ENCODE measurements around the gene FGFBP1. TPM values are rescaled to one million over a fixed set of nuclear protein-coding genes. Genes with fewer than 3 reads are reported as not detected.

The FGFBP1 gene
- total and polyA plus RNA-seq, 2 of the 4 experiments (the other 2 are of a cell fraction), result under 0.01 TPM; not detected in 1

GRCh38 chr4:15899511-15899910 lies 39.0 kb downstream of the FGFBP1 start:
- Histone ChIP-seq H2AK5ac (ENCODE audit: low read depth, low read length) (no peak overlapping the region), H3K79me1 (ENCODE audit: low read depth in 1 of 2, low read length in 2 of 2) (no peaks in the 10 kb centered on the region), H3K36me3 (ENCODE audit: control insufficient read depth, insufficient read depth, low read length) (no peaks in the 10 kb centered on the region), H3K9me3 (ENCODE audit: control insufficient read depth, insufficient read depth, low read length) (peaks cover 3% of the 10 kb centered on the region), H3K4me1 (ENCODE audit: control insufficient read depth, insufficient read depth, low read length) (peaks cover under 1% of the 10 kb centered on the region; the same call in 1 of the 2 replicates), H2BK5ac (ENCODE audit: low read depth, low read length, poor library complexity, severe bottlenecking) (no peak overlapping the region), H2BK120ac (ENCODE audit: low read depth, low read length) (no peak overlapping the region), H3K4me3 (ENCODE audit: insufficient read depth, low read depth, low read length) (no peak overlapping the region), H3K9me1 (ENCODE audit: insufficient read depth, low read length) (no peaks in the 10 kb centered on the region), H3K14ac (replicated peaks; ENCODE audit: low read depth, low read length) (no peak overlapping the region), H3K27me3 (ENCODE audit: control insufficient read depth, insufficient read depth, low read length) (peaks cover 57% of the 10 kb centered on the region), H3K18ac (ENCODE audit: low read depth, low read length) (no peak overlapping the region), H2AK9ac (replicated peaks; ENCODE audit: low read depth, low read length, poor library complexity) (no peak overlapping the region), H3K27ac (ENCODE audit: insufficient read depth, low read length) (no peak overlapping the region), H3K56ac (ENCODE audit: extremely low read depth, insufficient read depth, low read length) (no peak overlapping the region), H3K4me2 (ENCODE audit: low read depth, low read length) (no peak overlapping the region), H3K9ac (ENCODE audit: low read depth, low read length) (no peak overlapping the region), H4K91ac (ENCODE audit: insufficient read depth, low read depth, low read length) (no peak overlapping the region), H4K8ac (ENCODE audit: low read depth in 2 of 2, low read length in 2 of 2) (no peak overlapping the region), H3K4ac (ENCODE audit: low read depth, low read length) (no peak overlapping the region), H2BK15ac (ENCODE audit: low read depth, low read length) (no peak overlapping the region), H2BK20ac (ENCODE audit: low read depth, low read length) (no peak overlapping the region), H3K23ac (ENCODE audit: low read depth, low read length) (no peak overlapping the region), H4K20me1 (ENCODE audit: insufficient read depth, low read length) (no peaks in the 10 kb centered on the region), H4K5ac (ENCODE audit: low read depth, low read length) (no peak overlapping the region), H2AFZ (replicated peaks; ENCODE audit: low read length, poor library complexity) (no peak overlapping the region)
- dilution Hi-C loops (cut with HindIII; ENCODE audit: low sequenced_read_pairs, unreplicated experiment), result no loop called here
- TF ChIP-seq RAD21 (IDR thresholded peaks at IDR 0.05; ENCODE audit: low read length) (no peak), CTCF (conservative IDR thresholded peaks at IDR 0.05; ENCODE audit: low read depth, low read length) (no peak), MAZ (IDR thresholded peaks at IDR 0.05; ENCODE audit: borderline replicate concordance, low read depth, low read length) (no peak), CEBPB (IDR thresholded peaks at IDR 0.05; ENCODE audit: low read depth, low read length) (no peak), MAFK (IDR thresholded peaks at IDR 0.05; ENCODE audit: low read depth, low read length) (no peak), FOS (IDR thresholded peaks at IDR 0.05; ENCODE audit: low read depth, low read length) (no peak), USF2 (IDR thresholded peaks at IDR 0.05; ENCODE audit: low read depth, low read length) (no peak), MXI1 (IDR thresholded peaks at IDR 0.05; ENCODE audit: borderline replicate concordance, low read depth, low read length) (no peak), ELK1 (IDR thresholded peaks at IDR 0.05; ENCODE audit: borderline replicate concordance, low read depth, low read length) (no peak), CHD1 (IDR thresholded peaks at IDR 0.05; ENCODE audit: low read depth, low read length) (no peak), SMC3 (IDR thresholded peaks at IDR 0.05; ENCODE audit: low read depth, low read length) (no peak), BHLHE40 (IDR thresholded peaks at IDR 0.05; ENCODE audit: low read depth, low read length) (no peak)
- CTCF ChIA-PET, result no interaction called here
- no TSS peak for BruUV-seq (replicated peaks)
- intact Hi-C loops (cut with micrococcal nuclease), result no loop called here
- no peak for DNase-seq
- no peak for ATAC-seq (ENCODE audit: low read depth)
- no CpG with 5 or more reads among the region's 1 CpG for WGBS, 2 experiments (ENCODE audit: extremely low coverage in 2 of 2, insufficient read length in 1 of 2)
- in situ Hi-C loops (cut with MboI; ENCODE audit: low sequenced_read_pairs), result no loop called here
- POLR2A ChIA-PET (ENCODE audit: unreplicated experiment), result no interaction called here

Data from IMR-90 (cell line).